CD4-positive, alpha-beta T cell treated with Interleukin-4 for 4 hours (primary cell): ENCODE data around the gene RLIM.

ENCODE experiments used
- DNase-seq: peaks from one replicate; pipeline ENCODE4 v3.0.0-alpha.2; 2020

The RLIM gene

DNA sequence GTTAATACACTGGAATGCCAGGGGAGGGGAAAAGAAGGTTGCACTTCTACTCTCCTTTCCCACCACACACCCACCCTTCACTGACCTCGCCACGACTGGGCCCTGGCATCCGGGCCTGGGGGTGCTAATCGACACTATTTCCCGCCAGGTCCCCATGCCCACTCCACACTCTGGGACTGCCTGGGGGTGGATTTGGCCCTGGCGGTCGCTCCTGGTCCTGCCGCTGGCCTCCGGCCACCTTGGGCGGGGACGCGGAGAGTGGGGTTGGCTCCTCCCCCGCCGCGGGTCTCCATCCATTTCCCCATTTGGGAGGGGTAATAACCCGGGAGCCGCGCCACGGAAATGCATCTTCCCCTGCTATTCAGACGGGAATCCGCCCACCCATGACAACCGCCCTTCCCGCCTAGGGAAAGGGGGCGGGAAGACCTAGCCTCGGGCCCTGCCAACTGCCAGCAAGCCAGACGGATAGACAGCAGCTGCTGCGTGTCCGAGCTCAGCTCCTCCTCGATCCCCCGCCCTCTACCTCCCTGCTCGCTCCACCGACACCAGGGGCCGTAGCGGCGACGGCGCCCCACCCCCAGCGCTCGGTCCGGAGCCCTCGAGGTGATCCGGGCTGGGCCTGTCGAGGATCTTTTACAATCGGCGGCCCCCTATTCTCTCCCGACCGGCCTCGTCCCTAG, 78.1 kb downstream of the RLIM start:
- peak; percentile 3 for DNase-seq

DNA sequence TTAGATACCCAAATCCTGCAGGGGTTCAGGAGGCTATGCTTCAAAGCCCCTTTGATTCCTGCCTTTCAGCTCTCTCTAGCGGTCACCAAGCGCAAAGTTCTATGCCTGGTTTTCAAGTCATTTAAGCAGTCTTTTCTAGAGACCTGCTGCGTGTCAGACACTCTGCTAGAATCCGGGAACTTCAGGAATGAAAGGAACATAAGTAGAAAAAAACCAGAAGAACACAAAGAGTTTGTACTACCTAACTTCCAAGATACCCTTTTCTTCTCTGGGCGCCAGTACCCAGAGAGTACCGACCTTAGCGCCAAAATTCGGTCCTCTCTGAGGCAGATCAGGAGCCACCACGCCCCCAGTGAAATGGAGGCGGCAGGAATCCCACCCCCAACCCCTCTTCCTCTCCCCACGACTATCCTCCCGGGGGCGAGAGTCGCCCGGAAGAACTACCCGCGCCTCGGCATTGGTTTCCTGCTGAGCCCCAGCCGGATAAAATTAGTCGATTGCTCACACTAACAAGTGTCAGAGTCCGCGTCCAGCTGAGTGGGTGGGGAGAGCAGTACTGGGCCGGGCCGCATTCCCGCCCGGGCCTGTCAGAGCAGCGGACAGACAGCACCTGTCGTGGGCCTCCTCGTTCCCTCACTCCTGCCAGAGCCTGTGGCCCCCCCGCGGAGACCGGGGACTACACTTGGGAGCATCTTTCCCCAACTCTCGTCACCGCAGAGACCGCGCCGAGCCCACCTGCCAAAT, 78.8 kb downstream of the RLIM start:
- peak; percentile 26 for DNase-seq
